Measurements from ENCODE around the gene UBE2G2. TPM values are rescaled to one million over a fixed set of nuclear protein-coding genes. Genes with fewer than 3 reads are reported as not detected.

The UBE2G2 gene
- polyA plus RNA-seq, 1 experiment = 62.2 TPM

- DNase-seq (ENCODE audit: low read depth, low spot score) = no peak
- H3K9me3 ChIP-seq (ENCODE audit: control insufficient read depth, insufficient read depth, low read length) = peaks cover 19% of the 10 kb centered on the region
- H3K27ac ChIP-seq (ENCODE audit: low read depth, low read length) = no peak overlapping the region
- H3K27me3 ChIP-seq (ENCODE audit: control insufficient read depth, insufficient read depth, low read length) = no peaks in the 10 kb centered on the region
- H3K4me3 ChIP-seq (ENCODE audit: low read depth, low read length) = no peak overlapping the region
- no peak for TF ChIP-seq CTCF (IDR thresholded peaks at IDR 0.05; ENCODE audit: low read depth, low read length)
- ChIA-PET POLR2A (interaction anchor here (0.7 to 1.2 kb wide), 2 partner anchors 13 to 92 kb away, joined by 3 to 4 read pairs; partner anchors contain the start of gene UBE2G2), CTCF (interaction anchor here (0.5 to 0.9 kb wide), 2 partner anchors 22 to 117 kb away, joined by 4 read pairs; no protein-coding TSS in a partner anchor)
These were observed 13.6 kb upstream of the UBE2G2 start for GRCh38 chr21:44815225-44815624.

DNA sequence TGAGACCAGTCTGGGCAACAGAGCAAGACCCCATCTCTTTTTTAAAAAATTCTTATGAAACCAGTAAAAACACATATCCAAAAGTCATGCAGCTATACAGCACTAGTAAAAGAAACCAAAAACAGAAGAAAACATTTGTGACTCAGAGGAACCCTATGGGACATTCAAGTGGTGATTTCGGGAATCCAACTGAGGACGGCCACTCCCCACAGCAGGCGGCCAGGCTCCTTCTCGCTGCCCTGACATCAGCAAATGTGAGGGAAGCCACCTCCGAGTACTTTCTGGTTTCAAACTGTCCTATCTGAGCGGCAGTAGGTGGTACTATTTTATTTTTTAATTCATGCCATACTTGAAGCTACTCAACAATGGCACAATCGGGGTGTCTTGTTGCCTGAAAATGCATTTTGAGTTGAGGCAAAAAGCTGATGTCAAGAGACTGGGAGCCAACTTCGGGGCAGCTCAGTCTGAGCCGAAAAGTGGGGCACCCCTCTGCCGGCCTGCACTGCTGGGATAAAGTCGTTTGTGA lies 12.9 kb upstream of the UBE2G2 start:
- H3K9me3 ChIP-seq (ENCODE audit: control insufficient read depth, insufficient read depth, low read length) = peaks cover 12% of the 10 kb centered on the region
- no peak overlapping the region for H3K27ac ChIP-seq (ENCODE audit: low read depth, low read length)
- no peak for DNase-seq (ENCODE audit: low read depth, low spot score)
- ChIA-PET CTCF (interaction anchor here (0.5 to 0.6 kb wide), 2 partner anchors 78 to 117 kb away, joined by 4 to 5 read pairs; no protein-coding TSS in a partner anchor), POLR2A (no interaction called here)
- no peak for TF ChIP-seq CTCF (IDR thresholded peaks at IDR 0.05; ENCODE audit: low read depth, low read length)
- H3K4me3 ChIP-seq (ENCODE audit: low read depth, low read length) = no peak overlapping the region
- H3K27me3 ChIP-seq (ENCODE audit: control insufficient read depth, insufficient read depth, low read length) = no peaks in the 10 kb centered on the region

- POLR2A ChIA-PET = no interaction called here
- no peak for TF ChIP-seq CTCF (IDR thresholded peaks at IDR 0.05; ENCODE audit: low read depth, low read length)
- H3K27ac ChIP-seq (ENCODE audit: low read depth, low read length) = no peak overlapping the region
- CTCF ChIA-PET = interaction anchor here (0.6 kb wide), 1 partner anchor 79 kb away, joined by 5 read pairs; no protein-coding TSS in a partner anchor
- no peaks in the 10 kb centered on the region for H3K27me3 ChIP-seq (ENCODE audit: control insufficient read depth, insufficient read depth, low read length)
- H3K9me3 ChIP-seq (ENCODE audit: control insufficient read depth, insufficient read depth, low read length) = peaks cover 4% of the 10 kb centered on the region
- H3K4me3 ChIP-seq (ENCODE audit: low read depth, low read length) = no peak overlapping the region
- no peak for DNase-seq (ENCODE audit: low read depth, low spot score)
These were observed 12.1 kb upstream of the UBE2G2 start for GRCh38 chr21:44813727-44814126.

GRCh38 chr21:44813149-44813548 lies 11.5 kb upstream of the UBE2G2 start:
- Histone ChIP-seq H3K9me3 (ENCODE audit: control insufficient read depth, insufficient read depth, low read length) (no peaks in the 10 kb centered on the region; the same call in 1 of the 2 replicates), H3K4me3 (ENCODE audit: low read depth, low read length) (no peak overlapping the region), H3K27ac (ENCODE audit: low read depth, low read length) (no peak overlapping the region), H3K27me3 (ENCODE audit: control insufficient read depth, insufficient read depth, low read length) (no peaks in the 10 kb centered on the region)
- no peak for TF ChIP-seq CTCF (IDR thresholded peaks at IDR 0.05; ENCODE audit: low read depth, low read length)
- ChIA-PET CTCF (no interaction called here), POLR2A (no interaction called here)
- DNase-seq (ENCODE audit: low read depth, low spot score) = no peak

DNA sequence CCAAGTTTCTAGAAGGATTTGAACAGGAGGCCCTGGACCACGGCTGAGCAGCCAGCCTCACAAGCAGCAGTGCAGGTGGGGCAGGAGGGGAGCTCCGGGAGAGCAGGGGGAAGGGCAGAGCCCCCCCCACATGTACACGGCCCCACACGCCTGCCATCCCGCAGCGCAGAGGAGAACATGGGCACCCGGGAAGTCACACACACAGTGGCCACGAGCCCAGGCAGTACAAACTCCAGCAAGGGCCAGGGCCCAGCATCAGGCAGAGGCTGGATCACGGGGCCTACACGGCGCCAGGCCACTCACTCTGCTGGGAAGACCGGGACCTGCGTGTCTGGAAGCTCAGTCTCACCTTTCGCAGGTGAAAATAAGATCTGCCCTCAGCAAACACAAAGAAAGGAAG lies 11.0 kb upstream of the UBE2G2 start:
- Histone ChIP-seq H3K27me3 (ENCODE audit: control insufficient read depth, insufficient read depth, low read length) (no peaks in the 10 kb centered on the region), H3K27ac (ENCODE audit: low read depth, low read length) (no peak overlapping the region), H3K4me3 (ENCODE audit: low read depth, low read length) (no peak overlapping the region), H3K9me3 (ENCODE audit: control insufficient read depth, insufficient read depth, low read length) (no peaks in the 10 kb centered on the region; the same call in 1 of the 2 replicates)
- ChIA-PET POLR2A (no interaction called here), CTCF (interaction anchor here (0.9 to 1.7 kb wide), 2 partner anchors 19 to 120 kb away, joined by 3 read pairs; no protein-coding TSS in a partner anchor)
- no peak for DNase-seq (ENCODE audit: low read depth, low spot score)
- TF ChIP-seq CTCF (IDR thresholded peaks at IDR 0.05; ENCODE audit: low read depth, low read length) = no peak
